BLaER1 (cell line): ENCODE results near the gene SSH3.

Source experiments
- H3K27ac ChIP-seq: shearing (Covaris generic); formaldehyde crosslinking; 2 replicates; pipeline ENCODE4 v1.8.1; 2022
- H3K27me3 ChIP-seq: shearing (Covaris generic); formaldehyde crosslinking; 2 replicates; pipeline ENCODE4 v1.8.1; 2022
- H3K36me3 ChIP-seq: shearing (Covaris generic); formaldehyde crosslinking; 2 replicates; pipeline ENCODE4 v1.8.1; 2022
- H3K4me1 ChIP-seq: shearing (Covaris generic); formaldehyde crosslinking; 2 replicates; pipeline ENCODE4 v1.8.1; 2022
- H3K4me2 ChIP-seq: shearing (Covaris generic); formaldehyde crosslinking; 2 replicates; pipeline ENCODE4 v1.8.1; 2022
- H3K4me3 ChIP-seq: shearing (Covaris generic); formaldehyde crosslinking; 2 replicates; pipeline ENCODE4 v1.8.1; 2022
- H3K9ac ChIP-seq: shearing (Covaris generic); formaldehyde crosslinking; 2 replicates; pipeline ENCODE4 v1.8.1; 2022
- H3K9me3 ChIP-seq: shearing (Covaris generic); formaldehyde crosslinking; 2 replicates; pipeline ENCODE4 v1.8.1; 2022
- H4K20me1 ChIP-seq: shearing (Covaris generic); formaldehyde crosslinking; 2 replicates; pipeline ENCODE4 v1.8.1; 2022
- Cebpa-rat ChIP-seq: shearing (Covaris generic); IDR thresholded peaks from 2 replicates; pipeline ENCODE4 v1.8.1; 2022

The SSH3 gene

DNA sequence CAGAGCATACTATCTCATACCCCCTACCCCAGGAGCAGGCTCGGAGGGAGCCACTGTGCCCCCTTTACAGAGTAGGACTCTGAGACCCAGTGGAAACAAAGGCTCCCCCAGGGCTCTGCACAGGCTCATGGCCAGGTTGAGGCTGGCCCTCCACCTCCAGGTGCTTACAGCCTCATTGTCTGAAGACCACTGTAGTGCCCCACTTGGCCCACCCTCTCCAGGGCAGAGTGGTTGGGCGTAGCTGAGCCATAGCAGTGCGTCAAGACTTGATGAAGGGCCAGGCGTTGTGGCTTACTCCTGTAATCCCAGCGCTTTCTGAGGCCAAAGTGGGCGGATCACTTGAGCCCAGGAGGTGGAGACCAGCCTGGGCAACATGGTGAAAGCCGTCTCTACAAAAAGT, 12.5 kb upstream of the SSH3 start:
- peaks cover 14% of the 10 kb centered on the region for H3K9me3 ChIP-seq
- H3K4me1 ChIP-seq, result peaks cover 63% of the 10 kb centered on the region
- peak overlapping the region; percentile 100 for H3K9ac ChIP-seq
- TF ChIP-seq Cebpa-rat, result no peak
- peaks cover 73% of the 10 kb centered on the region for H3K36me3 ChIP-seq
- peaks cover 27% of the 10 kb centered on the region; the same call in 1 of the 2 replicates for H4K20me1 ChIP-seq
- peak overlapping the region; percentile 81 for H3K4me3 ChIP-seq
- peak overlapping the region; percentile 100 for H3K27ac ChIP-seq
- no peaks in the 10 kb centered on the region for H3K27me3 ChIP-seq
- H3K4me2 ChIP-seq, result peak overlapping the region; percentile 95

DNA sequence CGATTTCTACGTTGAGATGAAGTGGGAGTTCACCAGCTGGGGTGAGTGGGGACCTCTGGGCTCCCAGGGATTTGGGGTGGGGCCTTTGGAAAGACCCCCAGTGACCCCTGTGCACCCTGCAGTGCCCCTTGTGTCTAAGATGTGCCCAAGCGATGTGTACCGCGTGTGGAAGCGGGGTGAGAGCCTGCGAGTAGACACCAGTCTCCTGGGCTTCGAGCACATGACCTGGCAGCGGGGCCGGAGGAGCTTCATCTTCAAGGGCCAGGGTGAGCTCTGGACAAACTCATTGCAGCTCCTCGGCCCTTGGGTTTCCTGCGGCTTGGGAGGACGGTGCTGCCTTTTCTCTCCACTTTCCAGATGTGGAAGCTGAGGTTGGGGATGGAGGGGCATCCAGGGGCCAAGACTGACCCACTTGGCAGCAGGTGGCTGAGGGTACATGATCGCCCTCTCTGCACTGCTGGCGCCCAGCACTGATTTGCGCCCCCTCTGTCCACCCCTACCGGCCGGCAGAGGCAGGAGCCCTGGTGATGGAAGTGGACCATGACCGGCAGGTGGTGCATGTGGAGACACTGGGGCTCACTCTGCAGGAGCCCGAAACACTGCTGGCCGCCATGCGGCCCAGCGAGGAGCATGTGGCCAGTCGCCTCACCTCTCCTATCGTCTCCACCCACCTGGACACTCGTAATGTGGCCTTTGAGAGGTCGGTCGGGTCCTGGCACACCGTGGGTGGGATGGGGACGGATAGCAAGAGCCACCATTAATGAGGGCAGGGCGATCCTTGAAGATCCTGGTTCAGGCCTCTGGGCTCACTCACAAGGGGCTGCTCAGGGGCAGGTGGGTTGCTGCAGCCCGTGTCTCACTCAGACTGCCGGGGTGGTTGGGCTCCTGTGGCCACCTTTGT, 11.6 kb upstream of the SSH3 start:
- H3K9ac ChIP-seq, result peak overlapping the region; percentile 100; the same call in 1 of the 2 replicates
- H3K4me1 ChIP-seq, result peaks cover 54% of the 10 kb centered on the region
- H3K4me3 ChIP-seq, result no peak overlapping the region
- H4K20me1 ChIP-seq, result peaks cover 27% of the 10 kb centered on the region; the same call in 1 of the 2 replicates
- 0 out of 2 replicates have a peak overlapping the region, but pooled peaks have one; percentile 22 for H3K27ac ChIP-seq
- no peaks in the 10 kb centered on the region for H3K27me3 ChIP-seq
- peaks cover 19% of the 10 kb centered on the region for H3K9me3 ChIP-seq
- no peak for TF ChIP-seq Cebpa-rat
- peak overlapping the region; percentile 95 for H3K4me2 ChIP-seq
- H3K36me3 ChIP-seq, result peaks cover 73% of the 10 kb centered on the region

- Histone ChIP-seq H3K4me1 (peaks cover 45% of the 10 kb centered on the region), H3K4me2 (peak overlapping the region; percentile 95), H3K9me3 (peaks cover 19% of the 10 kb centered on the region), H3K27me3 (no peaks in the 10 kb centered on the region), H3K4me3 (no peak overlapping the region), H3K9ac (no peak overlapping the region), H3K27ac (no peak overlapping the region), H3K36me3 (peaks cover 73% of the 10 kb centered on the region), H4K20me1 (peaks cover 35% of the 10 kb centered on the region; the same call in 1 of the 2 replicates)
- no peak for TF ChIP-seq Cebpa-rat
Measured at GRCh38 chr11:67292671-67293070, 10.7 kb upstream of the SSH3 start.

- no peak for TF ChIP-seq Cebpa-rat
- Histone ChIP-seq H3K4me3 (no peak overlapping the region), H3K4me1 (peaks cover 40% of the 10 kb centered on the region), H3K27ac (no peak overlapping the region), H3K9ac (no peak overlapping the region), H4K20me1 (peaks cover 39% of the 10 kb centered on the region; the same call in 1 of the 2 replicates), H3K36me3 (peaks cover 77% of the 10 kb centered on the region), H3K4me2 (peak overlapping the region; percentile 95), H3K27me3 (no peaks in the 10 kb centered on the region), H3K9me3 (peaks cover 19% of the 10 kb centered on the region)
Measured at GRCh38 chr11:67293090-67293489, 10.2 kb upstream of the SSH3 start.

DNA sequence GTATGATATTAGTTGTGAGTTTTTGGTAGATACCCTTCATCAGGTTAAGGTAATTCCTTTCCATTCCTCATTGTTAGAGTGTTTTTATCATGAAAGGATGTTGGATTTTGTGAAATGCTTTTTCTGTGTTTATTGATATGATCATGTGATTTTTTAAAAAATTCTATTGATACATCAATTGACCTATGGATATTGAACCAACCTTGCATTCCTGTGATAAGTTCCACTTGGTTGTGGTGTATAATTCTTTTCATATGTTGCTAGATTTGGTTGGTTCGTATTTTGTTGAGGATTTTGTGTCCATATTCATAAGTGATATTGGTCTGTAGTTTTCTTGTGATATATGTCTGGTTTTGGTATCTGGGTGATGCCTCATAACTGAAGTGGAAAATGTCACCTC, 7.5 kb upstream of the SSH3 start:
- peaks cover 33% of the 10 kb centered on the region for H3K4me1 ChIP-seq
- no peaks in the 10 kb centered on the region for H3K27me3 ChIP-seq
- no peak overlapping the region for H3K4me3 ChIP-seq
- no peak overlapping the region for H3K9ac ChIP-seq
- H3K36me3 ChIP-seq, result peaks cover 96% of the 10 kb centered on the region
- H3K4me2 ChIP-seq, result no peak overlapping the region
- H3K27ac ChIP-seq, result no peak overlapping the region
- no peak for TF ChIP-seq Cebpa-rat
- peaks cover 19% of the 10 kb centered on the region for H3K9me3 ChIP-seq
- peaks cover 44% of the 10 kb centered on the region; the same call in 1 of the 2 replicates for H4K20me1 ChIP-seq

- peaks cover 92% of the 10 kb centered on the region for H3K36me3 ChIP-seq
- H3K4me3 ChIP-seq, result no peak overlapping the region
- peaks cover 42% of the 10 kb centered on the region for H4K20me1 ChIP-seq
- peaks cover 35% of the 10 kb centered on the region for H3K4me1 ChIP-seq
- no peak for TF ChIP-seq Cebpa-rat
- H3K9ac ChIP-seq, result no peak overlapping the region
- no peak overlapping the region for H3K27ac ChIP-seq
- no peaks in the 10 kb centered on the region for H3K27me3 ChIP-seq
- H3K4me2 ChIP-seq, result no peak overlapping the region
- peaks cover 19% of the 10 kb centered on the region for H3K9me3 ChIP-seq
Measured at GRCh38 chr11:67298786-67299185, 4.5 kb upstream of the SSH3 start.

- Histone ChIP-seq H3K9me3 (peaks cover 16% of the 10 kb centered on the region), H3K4me2 (no peak overlapping the region), H3K9ac (no peak overlapping the region), H3K4me1 (peaks cover 43% of the 10 kb centered on the region), H3K4me3 (no peak overlapping the region), H3K27me3 (no peaks in the 10 kb centered on the region), H3K36me3 (peaks cover 83% of the 10 kb centered on the region), H3K27ac (no peak overlapping the region), H4K20me1 (peaks cover 42% of the 10 kb centered on the region)
- TF ChIP-seq Cebpa-rat, result no peak
Measured at GRCh38 chr11:67299471-67300191, 3.7 kb upstream of the SSH3 start.

DNA sequence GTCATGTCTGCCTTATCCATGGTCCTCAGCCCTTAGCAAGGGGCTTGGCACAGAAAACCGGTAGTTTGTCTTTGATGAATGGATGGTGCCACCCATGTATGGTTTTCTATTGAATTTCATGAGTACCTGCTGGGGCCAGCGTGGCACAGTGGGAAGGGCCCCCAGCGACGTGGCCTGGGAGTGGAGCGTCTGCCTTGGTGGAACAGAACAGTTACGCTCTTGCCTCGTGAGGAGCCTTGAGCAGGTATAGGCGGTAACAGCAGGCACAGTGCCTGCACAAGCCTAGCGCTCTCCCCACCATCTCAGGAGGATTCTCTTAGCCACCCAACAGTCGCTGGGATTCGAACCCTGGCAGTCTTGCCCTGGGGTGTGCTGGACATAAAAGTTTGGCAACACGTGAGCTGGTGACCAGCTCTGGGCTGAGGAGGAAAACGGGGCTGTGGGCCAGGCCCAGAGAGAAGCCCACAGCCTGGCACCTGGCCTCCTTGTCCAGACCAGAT, 3.0 kb upstream of the SSH3 start:
- peaks cover 77% of the 10 kb centered on the region for H3K36me3 ChIP-seq
- peaks cover 42% of the 10 kb centered on the region for H4K20me1 ChIP-seq
- no peak overlapping the region for H3K4me3 ChIP-seq
- H3K27ac ChIP-seq, result peak overlapping the region; percentile 95; the same call in 1 of the 2 replicates
- no peaks in the 10 kb centered on the region for H3K27me3 ChIP-seq
- peaks cover 9% of the 10 kb centered on the region for H3K9me3 ChIP-seq
- no peak overlapping the region for H3K9ac ChIP-seq
- no peak overlapping the region for H3K4me2 ChIP-seq
- H3K4me1 ChIP-seq, result peaks cover 50% of the 10 kb centered on the region
- no peak for TF ChIP-seq Cebpa-rat

DNA sequence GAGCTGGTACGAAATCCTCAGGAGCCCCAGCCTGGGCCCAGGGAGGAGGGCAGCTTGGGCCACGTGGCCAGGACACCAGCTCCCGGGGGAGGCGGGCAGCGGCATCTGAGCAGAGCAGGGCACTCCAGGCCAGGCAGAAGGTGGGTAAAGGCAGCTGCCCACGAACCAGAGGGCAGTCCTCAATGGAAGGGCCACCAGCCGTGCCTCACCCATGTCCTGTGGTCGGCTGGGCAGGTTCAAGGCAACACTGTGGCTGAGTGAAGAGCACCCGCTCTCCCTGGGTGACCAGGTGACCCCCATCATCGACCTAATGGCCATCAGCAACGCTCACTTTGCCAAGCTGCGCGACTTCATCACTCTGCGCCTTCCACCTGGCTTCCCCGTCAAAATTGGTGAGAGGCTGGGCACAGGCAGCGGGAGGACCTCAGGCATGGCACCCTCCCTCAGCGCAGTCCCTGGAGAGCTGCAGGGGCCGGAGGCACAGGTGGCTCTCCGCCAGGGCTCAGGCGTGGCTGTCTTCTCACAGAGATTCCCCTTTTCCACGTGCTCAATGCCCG, 2.5 kb upstream of the SSH3 start:
- H3K4me2 ChIP-seq, result peak overlapping the region; percentile 95
- TF ChIP-seq Cebpa-rat, result no peak
- H3K27ac ChIP-seq, result peak overlapping the region; percentile 95; the same call in 1 of the 2 replicates
- peaks cover 4% of the 10 kb centered on the region for H3K9me3 ChIP-seq
- H4K20me1 ChIP-seq, result peaks cover 42% of the 10 kb centered on the region
- H3K9ac ChIP-seq, result no peak overlapping the region
- H3K36me3 ChIP-seq, result peaks cover 71% of the 10 kb centered on the region
- no peaks in the 10 kb centered on the region for H3K27me3 ChIP-seq
- no peak overlapping the region for H3K4me3 ChIP-seq
- peaks cover 55% of the 10 kb centered on the region for H3K4me1 ChIP-seq
